ENCODE data around the gene NKAIN2.
"Not testable (repeated sequence)": the region's sequence is repeated elsewhere in the genome, so short reads cannot be mapped to it uniquely, and the experiment has no call there.

The NKAIN2 gene

GRCh38 chr6:124659427-124659826, 855.8 kb downstream of the NKAIN2 start:
- in situ Hi-C loops (cut with MboI; ENCODE audit: low sequenced_read_pairs): no loop called here

- in situ Hi-C loops (cut with MboI; ENCODE audit: low sequenced_read_pairs): no loop called here
These were observed 856.5 kb downstream of the NKAIN2 start for GRCh38 chr6:124660185-124660584.

- in situ Hi-C loops (cut with MboI; ENCODE audit: low sequenced_read_pairs): no loop called here
These were observed 857.5 kb downstream of the NKAIN2 start for GRCh38 chr6:124661097-124661661.

- in situ Hi-C loops (cut with MboI; ENCODE audit: low sequenced_read_pairs): no loop called here
These were observed 864.4 kb downstream of the NKAIN2 start for GRCh38 chr6:124668028-124668427.

GRCh38 chr6:124669713-124670480, 866.2 kb downstream of the NKAIN2 start:
- in situ Hi-C loops (cut with MboI; ENCODE audit: low sequenced_read_pairs): no loop called here

GRCh38 chr6:124670801-124671200, 867.1 kb downstream of the NKAIN2 start:
- in situ Hi-C loops (cut with MboI; ENCODE audit: low sequenced_read_pairs): no loop called here

- in situ Hi-C loops (cut with MboI; ENCODE audit: low sequenced_read_pairs): no loop called here
These were observed 867.7 kb downstream of the NKAIN2 start for GRCh38 chr6:124671324-124671723.

- in situ Hi-C loops (cut with MboI; ENCODE audit: low sequenced_read_pairs): no loop called here
These were observed 870.4 kb downstream of the NKAIN2 start for GRCh38 chr6:124674042-124674441.

- in situ Hi-C loops (cut with MboI; ENCODE audit: low sequenced_read_pairs): no loop called here
These were observed 872.4 kb downstream of the NKAIN2 start for GRCh38 chr6:124676033-124676432.

GRCh38 chr6:124677874-124678273, 874.2 kb downstream of the NKAIN2 start:
- in situ Hi-C loops (cut with MboI; ENCODE audit: low sequenced_read_pairs): no loop called here

GRCh38 chr6:124679387-124679786, 875.7 kb downstream of the NKAIN2 start:
- in situ Hi-C loops (cut with MboI; ENCODE audit: low sequenced_read_pairs): no loop called here

GRCh38 chr6:124682751-124683150, 879.1 kb downstream of the NKAIN2 start:
- in situ Hi-C loops (cut with MboI; ENCODE audit: low sequenced_read_pairs): no loop called here

GRCh38 chr6:124683507-124683906, 879.8 kb downstream of the NKAIN2 start:
- in situ Hi-C loops (cut with MboI; ENCODE audit: low sequenced_read_pairs): no loop called here

GRCh38 chr6:124684621-124685020, 881.0 kb downstream of the NKAIN2 start:
- in situ Hi-C loops (cut with MboI; ENCODE audit: low sequenced_read_pairs): no loop called here

GRCh38 chr6:124688369-124688768, 884.7 kb downstream of the NKAIN2 start:
- in situ Hi-C loops (cut with MboI; ENCODE audit: low sequenced_read_pairs): no loop called here

GRCh38 chr6:124694139-124694705, 890.6 kb downstream of the NKAIN2 start:
- in situ Hi-C loops (cut with MboI; ENCODE audit: low sequenced_read_pairs): no loop called here

- in situ Hi-C loops (cut with MboI; ENCODE audit: low sequenced_read_pairs): no loop called here
These were observed 895.4 kb downstream of the NKAIN2 start for GRCh38 chr6:124699038-124699437.

GRCh38 chr6:124703541-124703940, 899.9 kb downstream of the NKAIN2 start:
- in situ Hi-C loops (cut with MboI; ENCODE audit: low sequenced_read_pairs): no loop called here

- in situ Hi-C loops (cut with MboI; ENCODE audit: low sequenced_read_pairs): not testable (repeated sequence)
These were observed 908.9 kb downstream of the NKAIN2 start for GRCh38 chr6:124712532-124712931.

GRCh38 chr6:124714728-124715127, 911.1 kb downstream of the NKAIN2 start:
- in situ Hi-C loops (cut with MboI; ENCODE audit: low sequenced_read_pairs): no loop called here

GRCh38 chr6:124719913-124720312, 916.2 kb downstream of the NKAIN2 start:
- in situ Hi-C loops (cut with MboI; ENCODE audit: low sequenced_read_pairs): no loop called here

GRCh38 chr6:124721331-124721730, 917.7 kb downstream of the NKAIN2 start:
- in situ Hi-C loops (cut with MboI; ENCODE audit: low sequenced_read_pairs): no loop called here
